ENCODE data around the gene GHR.

Gene GHR

GRCh38 chr5:42598311-42598710 is 175.1 kb downstream of the GHR start:
- DNase-seq (ENCODE audit: low read depth in 1 of 2, low spot score in 1 of 2), result no peak

- DNase-seq (ENCODE audit: low read depth in 1 of 2, low spot score in 1 of 2), result no peak
Measured at GRCh38 chr5:42599106-42599505, 175.9 kb downstream of the GHR start.

GRCh38 chr5:42600441-42600840 is 177.2 kb downstream of the GHR start:
- DNase-seq (ENCODE audit: low read depth in 1 of 2, low spot score in 1 of 2), result no peak

GRCh38 chr5:42604171-42604711 is 181.0 kb downstream of the GHR start:
- DNase-seq (ENCODE audit: low read depth in 1 of 2, low spot score in 1 of 2), result no peak

GRCh38 chr5:42605490-42605889 is 182.3 kb downstream of the GHR start:
- no peak for DNase-seq (ENCODE audit: low read depth in 1 of 2, low spot score in 1 of 2)

- DNase-seq (ENCODE audit: low read depth in 1 of 2, low spot score in 1 of 2), result no peak
Measured at GRCh38 chr5:42606464-42606869, 183.2 kb downstream of the GHR start.

GRCh38 chr5:42611437-42611836 is 188.2 kb downstream of the GHR start:
- DNase-seq (ENCODE audit: low read depth in 1 of 2, low spot score in 1 of 2), result no peak

- no peak for DNase-seq (ENCODE audit: low read depth in 1 of 2, low spot score in 1 of 2)
Measured at GRCh38 chr5:42612750-42613366, 189.6 kb downstream of the GHR start.

GRCh38 chr5:42614509-42614908 is 191.3 kb downstream of the GHR start:
- DNase-seq (ENCODE audit: low read depth in 1 of 2, low spot score in 1 of 2), result no peak

- DNase-seq (ENCODE audit: low read depth in 1 of 2, low spot score in 1 of 2), result no peak
Measured at GRCh38 chr5:42620579-42621216, 197.5 kb downstream of the GHR start.

- no peak for DNase-seq (ENCODE audit: low read depth in 1 of 2, low spot score in 1 of 2)
Measured at GRCh38 chr5:42621242-42621641, 198.0 kb downstream of the GHR start.

- no peak for DNase-seq (ENCODE audit: low read depth in 1 of 2, low spot score in 1 of 2)
Measured at GRCh38 chr5:42621662-42622061, 198.4 kb downstream of the GHR start.

- DNase-seq (ENCODE audit: low read depth in 1 of 2, low spot score in 1 of 2), result no peak
Measured at GRCh38 chr5:42624912-42625311, 201.7 kb downstream of the GHR start.

- DNase-seq (ENCODE audit: low read depth in 1 of 2, low spot score in 1 of 2), result no peak
Measured at GRCh38 chr5:42626462-42626861, 203.2 kb downstream of the GHR start.

- DNase-seq (ENCODE audit: low read depth in 1 of 2, low spot score in 1 of 2), result no peak
Measured at GRCh38 chr5:42628821-42629220, 205.6 kb downstream of the GHR start.

GRCh38 chr5:42629284-42629683 is 206.0 kb downstream of the GHR start:
- no peak for DNase-seq (ENCODE audit: low read depth in 1 of 2, low spot score in 1 of 2)

GRCh38 chr5:42631241-42631640 is 208.0 kb downstream of the GHR start:
- no peak for DNase-seq (ENCODE audit: low read depth in 1 of 2, low spot score in 1 of 2)

GRCh38 chr5:42632354-42632900 is 209.2 kb downstream of the GHR start:
- no peak for DNase-seq (ENCODE audit: low read depth in 1 of 2, low spot score in 1 of 2)

- no peak for DNase-seq (ENCODE audit: low read depth in 1 of 2, low spot score in 1 of 2)
Measured at GRCh38 chr5:42634575-42634974, 211.3 kb downstream of the GHR start.

- DNase-seq (ENCODE audit: low read depth in 1 of 2, low spot score in 1 of 2), result no peak
Measured at GRCh38 chr5:42636425-42636824, 213.2 kb downstream of the GHR start.

GRCh38 chr5:42636946-42637345 is 213.7 kb downstream of the GHR start:
- DNase-seq (ENCODE audit: low read depth in 1 of 2, low spot score in 1 of 2), result no peak

- DNase-seq (ENCODE audit: low read depth in 1 of 2, low spot score in 1 of 2), result no peak
Measured at GRCh38 chr5:42638972-42639371, 215.7 kb downstream of the GHR start.

GRCh38 chr5:42640835-42641234 is 217.6 kb downstream of the GHR start:
- DNase-seq (ENCODE audit: low read depth in 1 of 2, low spot score in 1 of 2), result no peak

Measured in stimulated activated CD4-positive, alpha-beta T cell treated with anti-CD3 and anti-CD28 coated beads, Interleukin-15, amount 100 ng/mL, for 1 hour (primary cell).